CD4-positive, alpha-beta T cell treated with Interleukin-4 for 1 hour (primary cell): ENCODE measurements around the gene ZNF280B.
"Not testable (repeated sequence)": the region's sequence is repeated elsewhere in the genome, so short reads cannot be mapped to it uniquely, and the experiment has no call there.

Experiments used
- DNase-seq, 2 donors: peaks; one replicate each; pipeline ENCODE4 v3.0.0-alpha.2; 2020 to 2022

ZNF280B gene

DNA sequence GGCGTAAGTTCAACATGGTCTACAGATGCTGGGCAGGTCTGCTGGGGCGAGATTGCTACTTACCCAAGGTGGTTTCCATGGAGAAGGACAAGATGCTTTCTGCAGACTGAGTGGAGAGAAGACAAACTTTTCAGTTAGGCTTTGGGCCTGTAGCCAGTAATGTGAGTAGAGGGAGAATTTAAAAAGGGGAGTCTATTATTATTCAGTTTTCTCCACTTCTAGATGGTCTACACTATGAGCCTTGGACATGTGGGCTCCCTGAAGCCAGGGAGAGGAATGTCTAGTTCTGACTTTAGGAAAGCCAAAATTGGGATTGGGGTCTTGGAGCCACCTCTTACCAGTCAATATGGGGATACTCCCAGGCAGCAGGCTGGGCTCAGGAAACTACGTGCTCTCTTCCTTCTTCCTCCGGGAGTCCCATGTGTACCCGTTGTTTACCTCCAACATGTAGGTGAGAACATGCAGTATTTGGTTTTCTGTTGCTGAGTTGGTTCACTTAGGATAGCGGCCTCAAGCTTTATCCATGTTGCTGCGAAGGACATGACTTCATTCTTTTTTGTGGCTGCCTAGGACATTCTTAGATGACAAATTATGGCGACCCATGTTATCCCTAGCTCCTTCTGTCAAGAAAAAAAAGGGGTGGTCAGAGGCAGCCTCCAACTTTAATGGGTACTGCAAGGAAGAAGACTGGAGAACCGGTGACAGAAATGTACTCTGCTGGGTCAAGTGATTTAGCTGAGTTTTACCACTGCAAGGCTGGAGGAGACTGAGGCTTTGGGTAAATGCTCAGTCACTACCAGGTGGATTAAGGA lies 26.3 kb upstream of the ZNF280B start:
- DNase-seq, result no peak

DNA sequence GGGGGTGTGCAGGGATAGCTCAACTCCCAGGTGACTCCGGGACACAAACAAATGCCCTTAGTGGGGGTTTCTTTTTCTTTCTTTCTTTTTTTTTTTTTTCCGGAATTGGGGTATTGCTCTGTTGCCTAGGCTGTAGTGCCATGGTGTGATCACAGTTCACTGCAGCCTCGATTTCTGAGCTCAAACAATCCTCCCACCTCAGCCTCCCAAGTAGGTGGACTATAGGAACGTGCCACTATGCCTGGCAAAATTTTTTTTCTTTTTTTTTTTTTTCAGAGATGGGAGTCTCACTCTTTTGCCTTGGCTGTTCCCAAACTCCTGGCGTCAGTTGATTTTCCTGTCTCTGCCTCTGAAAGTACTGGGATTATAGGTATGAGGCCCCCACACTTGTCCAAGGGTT lies 25.3 kb upstream of the ZNF280B start:
- no peak for DNase-seq

DNA sequence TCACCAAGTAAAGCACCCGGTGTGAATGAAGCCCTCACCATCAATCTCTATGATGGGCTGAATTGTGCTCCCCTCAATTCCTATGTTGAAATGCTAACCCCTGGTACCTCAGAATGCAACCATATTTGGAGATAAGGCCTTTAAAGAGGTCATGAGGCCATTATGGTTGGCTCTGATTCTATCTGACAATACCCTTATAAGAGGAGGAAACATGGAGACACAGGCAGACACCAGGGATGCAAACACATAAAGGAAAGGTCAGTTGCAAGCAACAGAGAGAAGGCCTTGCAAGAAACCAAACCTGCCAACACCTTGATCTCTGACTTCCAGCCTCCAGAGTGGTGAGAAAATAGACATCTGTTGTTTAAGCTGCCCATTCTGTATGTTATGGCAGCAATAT lies 24.9 kb upstream of the ZNF280B start:
- no peak for DNase-seq

DNA sequence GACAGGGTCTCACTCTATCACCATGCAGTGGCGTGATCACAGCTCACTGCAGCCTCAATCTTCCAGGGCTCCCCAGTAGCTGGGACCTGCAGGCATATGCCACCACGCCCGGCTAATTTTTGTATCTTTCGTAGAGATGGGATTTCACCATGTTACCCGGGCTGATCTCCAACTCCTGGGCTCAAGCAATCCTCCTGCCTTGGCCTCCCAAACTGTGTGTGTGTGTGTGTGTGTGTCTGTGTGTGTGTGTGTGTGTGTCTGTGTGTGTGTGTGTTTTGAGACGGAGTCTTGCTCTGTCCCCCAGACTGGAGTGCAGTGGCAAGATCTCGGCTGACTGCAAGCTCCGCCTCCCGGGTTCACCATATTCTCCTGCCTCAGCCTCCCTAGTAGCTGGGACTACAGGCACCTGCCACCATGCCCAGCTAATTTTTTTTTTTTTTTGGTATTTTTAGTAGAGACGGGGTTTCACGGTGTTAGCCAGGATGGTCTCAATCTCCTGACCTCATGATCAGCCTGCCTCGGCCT lies 24.1 kb upstream of the ZNF280B start:
- DNase-seq, result not testable (repeated sequence)

DNA sequence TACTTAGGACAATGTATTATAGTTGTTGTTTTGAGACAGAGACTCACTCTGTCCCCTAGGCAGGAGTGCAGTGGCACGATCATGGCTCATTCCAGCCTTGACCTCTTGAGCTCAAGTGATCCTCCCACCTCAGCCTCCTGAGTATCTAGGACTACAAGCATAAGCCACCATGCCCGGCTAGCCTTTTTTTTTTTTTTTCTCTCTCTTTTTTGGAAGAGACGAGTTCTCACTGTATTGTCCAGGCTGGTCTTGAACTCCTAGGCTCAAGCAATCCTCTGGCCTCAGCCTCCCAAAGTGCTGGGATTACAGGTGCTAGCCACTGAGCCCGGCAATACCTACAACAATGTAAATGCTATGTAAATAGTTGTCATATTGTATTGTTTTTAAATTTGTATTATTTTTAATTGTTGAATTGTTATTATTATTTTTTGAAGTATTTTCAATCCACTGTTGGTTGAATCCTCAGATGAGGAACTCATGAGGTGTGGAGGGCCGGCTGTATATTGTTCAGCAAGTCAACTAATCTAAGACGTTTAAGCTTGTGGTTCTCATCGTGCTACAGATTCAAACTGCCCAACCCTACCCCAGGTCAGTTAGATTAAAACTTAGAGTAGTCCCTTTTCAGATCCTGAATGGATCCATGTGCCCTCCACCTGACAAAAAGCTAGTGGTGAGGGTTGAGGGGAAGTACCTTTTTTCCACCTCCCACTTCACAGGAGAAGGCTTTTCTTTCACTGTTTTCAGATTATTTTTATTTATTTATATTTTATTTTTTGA lies 23.4 kb upstream of the ZNF280B start:
- no peak for DNase-seq

DNA sequence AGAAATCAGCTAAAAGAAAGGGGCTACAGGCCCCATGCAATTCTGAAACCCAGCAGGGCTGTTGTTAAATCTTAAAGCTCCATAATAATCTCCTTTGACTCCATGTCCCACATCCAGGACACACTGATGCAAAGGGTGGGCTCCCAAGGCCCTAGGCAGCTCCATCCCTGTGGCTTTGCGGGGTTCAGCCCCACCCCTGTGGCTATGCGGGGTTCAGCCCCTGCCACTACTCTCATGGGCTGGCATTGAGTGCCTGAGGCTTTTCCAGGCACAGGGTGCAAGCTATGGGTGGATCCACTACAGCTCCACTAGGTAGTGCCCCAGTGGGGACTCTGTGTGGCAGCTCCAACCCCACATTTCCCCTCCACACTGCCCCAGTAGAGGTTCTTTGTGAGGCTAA lies 20.2 kb upstream of the ZNF280B start:
- no peak for DNase-seq

DNA sequence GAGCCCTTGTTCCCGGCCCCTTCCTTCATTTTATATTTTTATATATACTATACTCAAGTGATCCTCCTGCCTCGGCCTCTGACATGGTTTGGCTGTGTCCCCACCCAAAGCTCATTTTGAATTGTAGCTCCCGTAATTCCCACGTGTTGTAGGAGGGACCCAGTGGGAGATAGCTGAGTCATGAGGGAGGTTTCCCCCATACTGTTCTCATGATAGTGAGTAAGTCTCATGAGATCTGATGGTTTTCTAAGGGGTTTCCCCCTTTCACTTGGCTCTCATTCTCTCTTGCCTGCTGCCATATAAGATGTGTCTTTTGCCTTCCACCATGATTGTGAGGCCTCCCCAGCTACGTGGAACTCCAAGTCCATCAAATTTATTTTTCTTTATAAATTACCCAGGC lies 18.8 kb upstream of the ZNF280B start:
- no peak for DNase-seq

DNA sequence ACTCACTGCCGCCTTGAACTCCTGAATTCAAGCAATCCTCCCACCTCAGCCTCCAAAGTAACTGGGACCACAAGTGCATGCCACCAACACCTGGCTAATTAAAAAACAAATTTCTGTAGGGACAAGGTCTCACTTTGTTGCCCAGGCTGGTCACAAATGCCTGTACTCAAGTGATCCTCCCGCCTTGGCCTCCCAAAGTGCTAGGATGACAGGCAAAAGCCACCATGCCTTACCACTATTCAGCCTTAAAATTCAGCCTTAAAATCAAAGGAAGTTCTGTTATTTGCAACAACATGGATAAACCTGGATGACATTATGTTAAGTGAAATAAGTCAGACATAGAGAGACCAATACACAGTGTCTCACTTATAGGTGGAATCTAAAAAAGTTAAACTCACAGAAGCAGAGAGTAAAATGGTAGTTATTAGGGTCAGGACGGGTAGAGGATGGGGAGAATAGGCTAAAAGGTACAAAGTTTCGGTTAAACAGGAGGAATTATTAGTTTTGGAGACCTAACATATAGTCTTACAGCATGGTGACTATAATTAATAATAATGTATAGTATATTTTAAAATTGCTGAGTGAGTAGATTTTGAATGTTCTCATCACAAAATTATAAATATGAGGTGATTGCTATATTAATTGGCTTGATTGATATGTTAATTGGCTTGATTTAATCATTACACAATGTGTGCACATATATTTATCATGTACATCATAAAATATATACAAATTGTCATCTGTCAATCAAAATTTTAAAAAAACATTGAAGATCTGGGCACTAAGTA lies 17.8 kb upstream of the ZNF280B start:
- no peak for DNase-seq

DNA sequence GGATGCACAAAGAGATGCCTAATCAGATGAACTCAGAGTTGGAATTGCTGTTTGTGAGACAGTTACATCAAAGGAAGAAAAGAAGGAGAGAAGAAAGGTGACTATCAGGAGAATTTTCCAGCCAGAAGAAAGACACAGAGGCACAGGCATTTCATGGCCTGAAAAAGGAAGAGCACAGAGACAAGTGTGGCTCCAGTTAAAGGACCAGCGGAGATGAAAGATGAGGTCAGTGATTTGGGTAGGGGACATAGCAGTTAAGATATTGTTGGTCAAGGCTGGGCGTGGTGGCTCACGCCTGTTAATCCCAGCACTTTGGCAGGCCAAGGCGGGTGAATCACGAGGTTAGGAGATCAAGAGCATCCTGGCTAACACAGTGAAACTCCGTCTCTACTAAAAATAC lies 15.0 kb upstream of the ZNF280B start:
- no peak for DNase-seq

DNA sequence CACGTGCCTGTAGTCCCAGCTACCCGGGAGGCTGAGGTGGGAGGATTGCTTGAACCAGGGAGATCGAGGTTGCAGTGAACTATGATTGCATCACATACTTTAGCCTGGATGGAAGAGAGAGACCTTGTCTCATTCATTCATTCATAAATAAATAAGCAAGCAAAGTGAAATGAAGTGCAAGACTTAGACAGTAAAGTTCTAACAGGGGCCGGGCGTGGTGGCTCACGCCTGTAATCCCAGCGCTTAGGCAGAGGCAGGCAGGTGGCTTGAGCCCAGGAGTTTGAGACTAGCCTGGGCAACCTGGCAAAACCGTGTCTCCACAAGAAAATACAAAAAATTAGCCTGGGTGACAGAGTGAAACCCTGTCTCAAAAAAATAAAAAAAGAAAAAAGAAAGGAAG lies 13.1 kb upstream of the ZNF280B start:
- DNase-seq, result no peak

DNA sequence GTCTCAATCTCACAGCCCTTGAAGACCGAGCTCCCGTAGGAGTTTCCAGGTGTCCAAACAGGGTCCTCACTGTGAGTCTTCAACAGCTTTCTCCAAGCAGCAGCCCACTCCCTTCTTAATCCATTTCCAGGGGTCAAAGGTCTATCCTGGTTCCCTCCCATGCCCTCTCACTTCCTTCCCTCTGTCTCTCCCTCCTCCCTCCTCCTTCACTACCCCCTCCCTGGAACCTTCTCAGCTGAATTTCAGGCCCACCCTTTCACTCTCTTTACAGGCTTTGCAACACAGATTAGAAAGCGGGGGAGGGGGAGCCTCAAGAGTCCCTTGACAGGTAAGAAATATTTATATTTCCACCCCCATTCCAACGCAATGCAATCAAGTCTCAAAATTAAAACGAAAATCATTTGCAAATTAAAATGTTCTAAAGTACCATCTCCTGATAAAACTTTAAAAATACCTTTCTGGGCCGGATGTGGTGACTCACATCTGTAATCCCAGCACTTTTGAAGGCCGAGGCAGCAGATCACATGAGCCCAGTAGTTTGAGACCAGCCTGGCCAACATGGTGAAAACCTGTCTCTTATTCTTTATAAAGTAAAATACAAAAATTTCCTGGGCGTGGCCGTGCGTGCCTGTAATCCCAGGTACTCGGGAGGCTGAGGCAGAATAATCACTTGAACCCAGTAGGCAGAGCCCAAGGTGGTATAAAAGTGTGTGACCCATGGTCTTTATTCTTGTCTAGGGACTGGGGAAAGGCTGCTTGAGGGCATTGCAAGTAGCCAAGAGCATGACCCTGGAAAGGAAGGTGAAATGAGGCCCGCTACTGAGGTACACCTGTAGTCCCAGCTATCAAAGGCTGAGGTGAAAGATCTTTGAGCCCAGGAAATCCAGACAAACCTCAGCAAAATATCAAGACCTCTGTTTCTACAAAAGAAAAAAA lies 12.4 kb upstream of the ZNF280B start:
- no peak for DNase-seq

DNA sequence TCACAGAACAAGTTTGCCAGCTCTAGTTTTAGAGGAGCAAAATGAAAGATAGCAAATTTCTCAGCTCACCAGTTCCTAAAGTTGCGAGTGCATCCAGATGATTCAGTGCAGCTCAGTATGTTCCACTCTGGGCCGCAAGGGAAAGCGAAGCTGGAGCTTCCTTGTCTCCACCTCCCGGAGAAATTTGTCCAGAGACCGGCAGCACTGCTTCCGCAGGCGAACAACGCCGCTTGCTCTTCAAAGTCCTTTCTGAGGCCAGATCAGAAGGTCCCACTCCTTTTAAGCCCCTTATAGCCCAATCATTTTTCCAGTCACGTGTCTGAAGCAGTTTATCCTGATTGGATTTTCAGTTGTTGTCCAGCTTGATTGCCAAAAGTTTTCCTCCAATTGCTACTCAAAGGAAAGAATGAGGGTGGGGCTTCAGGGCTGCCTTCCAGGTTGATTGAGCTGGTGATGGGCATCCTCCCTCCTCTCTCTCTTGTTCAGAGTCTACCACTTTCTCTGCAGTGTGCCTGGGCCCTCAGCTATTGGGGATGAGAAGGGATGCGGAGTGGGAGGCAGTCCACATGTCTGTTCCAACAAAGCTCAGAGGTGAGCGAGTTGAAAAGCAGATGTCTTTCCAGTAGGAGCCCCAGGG lies 11.6 kb upstream of the ZNF280B start, which contains the start of gene ZNF280A:
Gene ZNF280A, minus strand, starts transcription at position 251 of the 637 bp plus-strand sequence. CDS start 4,640 bp downstream, outside the sequence.
- DNase-seq, result no peak

DNA sequence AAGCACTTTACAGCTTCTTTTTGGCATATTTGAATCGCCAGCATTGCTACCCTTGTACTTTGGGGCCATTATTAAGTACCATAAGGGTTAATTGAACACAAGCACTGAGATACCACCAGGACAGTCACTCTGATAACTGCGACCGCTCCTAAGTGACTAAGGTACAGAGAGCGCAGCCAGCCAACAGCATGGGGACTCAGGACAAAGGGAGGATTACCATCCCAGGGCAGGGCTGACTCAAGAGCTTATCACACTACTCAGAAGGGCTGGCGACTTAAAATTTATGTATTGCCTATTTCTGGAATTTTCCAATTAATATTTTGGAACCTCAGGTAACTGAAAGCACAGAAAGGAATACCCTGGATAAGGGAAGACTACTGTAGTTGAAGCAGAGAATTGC lies 11.0 kb upstream of the ZNF280B start:
- no peak for DNase-seq

DNA sequence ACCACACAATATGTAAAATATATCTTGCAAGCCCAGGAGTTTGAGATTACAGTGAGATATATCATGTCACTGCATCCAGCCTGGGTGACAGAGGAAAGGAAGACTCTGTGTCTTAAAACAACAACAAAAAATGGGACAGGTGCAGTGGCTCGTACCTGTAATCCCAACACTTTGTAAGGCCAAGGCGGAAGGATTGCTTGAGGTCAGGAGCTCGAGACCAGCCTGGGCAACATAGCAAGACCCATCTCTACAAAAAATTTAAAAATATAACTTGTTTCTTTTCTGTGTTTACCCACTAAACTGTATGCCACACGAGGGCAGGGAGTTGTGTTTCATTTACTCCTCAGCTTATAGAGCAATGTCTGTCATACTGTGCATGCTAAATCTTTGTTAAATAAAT lies 8.4 kb upstream of the ZNF280B start:
- DNase-seq, result no peak

DNA sequence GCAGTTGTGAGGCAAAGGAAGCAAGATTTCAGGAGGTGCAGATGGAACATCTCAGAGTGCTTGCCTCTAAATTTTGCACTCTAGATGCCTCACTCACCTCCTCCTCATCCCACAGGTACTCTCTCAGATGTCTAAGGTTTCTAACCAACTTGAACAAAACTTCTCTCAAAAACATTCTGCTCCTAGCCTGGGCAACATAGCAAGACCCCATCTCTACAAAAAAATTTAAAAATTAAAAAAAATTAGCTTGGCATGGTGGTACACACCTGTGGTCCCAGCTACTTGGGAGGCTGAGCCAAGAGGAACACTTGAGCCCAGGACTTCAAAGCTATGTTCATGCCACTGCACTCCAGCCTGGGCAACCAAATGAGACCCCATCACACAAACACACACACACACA lies 7.3 kb upstream of the ZNF280B start:
- no peak for DNase-seq

DNA sequence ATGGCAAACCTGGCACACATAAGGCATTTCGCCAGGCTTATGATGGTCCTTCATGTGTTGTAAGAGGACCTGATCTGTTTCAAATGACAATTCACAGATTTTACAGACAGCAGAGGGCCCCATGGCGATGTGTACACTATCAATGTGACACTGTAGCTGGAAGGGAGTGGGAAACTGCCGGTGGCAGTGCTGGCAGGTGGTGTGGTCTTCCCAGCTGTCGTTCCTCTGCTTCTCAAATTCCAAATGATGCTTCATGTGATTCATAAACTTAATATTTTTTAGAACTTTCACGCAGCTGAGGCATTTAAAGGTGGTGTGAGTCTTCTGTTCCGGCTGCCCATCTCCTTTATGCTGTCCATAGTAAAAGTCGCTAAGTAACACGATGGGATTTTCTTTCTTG lies 5.9 kb upstream of the ZNF280B start:
- DNase-seq, result not testable (repeated sequence)

DNA sequence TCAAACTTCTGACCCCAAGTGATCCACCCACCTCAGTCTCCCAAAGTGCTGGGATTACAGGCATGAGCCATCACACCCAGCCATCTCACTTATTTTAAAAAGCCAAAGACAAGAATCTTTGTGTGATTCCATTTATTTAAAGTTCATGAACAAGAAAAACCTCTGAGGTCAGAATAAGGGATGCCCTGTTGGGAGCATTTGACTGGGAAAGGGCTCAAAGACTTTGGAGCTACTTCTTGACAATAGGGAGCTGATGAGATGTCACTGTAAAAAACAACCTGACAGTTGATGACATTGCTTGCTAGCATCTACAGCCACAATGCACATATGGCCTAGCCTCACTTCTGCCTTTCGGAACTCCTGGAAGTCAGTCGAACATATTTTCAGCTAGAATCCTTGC lies 5.1 kb upstream of the ZNF280B start:
- no peak for DNase-seq

DNA sequence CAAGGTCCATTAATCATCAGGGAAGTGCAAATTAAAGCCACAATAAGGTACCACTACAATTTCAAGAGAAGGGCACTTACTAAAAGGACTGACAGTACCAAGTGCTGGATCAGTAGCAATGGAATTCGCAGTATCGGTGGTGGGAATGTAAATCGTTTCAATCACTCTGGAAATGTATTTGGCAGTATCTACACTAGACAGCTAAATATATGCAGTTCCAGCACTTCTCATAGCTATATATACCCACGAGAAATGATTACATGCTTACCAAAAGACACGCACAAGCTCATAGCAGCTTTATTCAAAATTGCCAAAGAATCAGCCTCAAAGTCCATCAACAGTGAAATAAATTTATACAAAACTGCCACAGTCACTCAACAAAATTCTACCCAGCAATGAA lies 4.4 kb upstream of the ZNF280B start:
- DNase-seq, result no peak

DNA sequence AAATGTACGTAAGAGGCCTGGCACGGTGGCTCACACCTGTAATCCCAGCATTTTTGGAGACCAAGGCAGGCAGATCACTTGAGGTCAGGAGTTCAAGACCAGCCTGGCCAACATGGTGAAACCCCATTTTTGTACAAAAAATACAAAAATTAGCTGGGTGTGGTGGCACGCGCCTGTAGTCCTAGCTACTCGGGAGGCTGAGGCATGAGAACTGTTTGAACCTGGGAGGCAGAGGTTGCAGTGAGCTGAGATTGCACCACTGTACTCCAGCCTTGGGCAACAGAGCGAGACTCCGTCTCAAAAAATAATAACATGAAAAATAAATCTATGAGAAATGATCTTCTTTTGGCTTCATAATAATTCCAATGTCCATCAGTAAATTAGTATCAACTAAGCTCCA lies 2.3 kb upstream of the ZNF280B start:
- not testable (repeated sequence) for DNase-seq

DNA sequence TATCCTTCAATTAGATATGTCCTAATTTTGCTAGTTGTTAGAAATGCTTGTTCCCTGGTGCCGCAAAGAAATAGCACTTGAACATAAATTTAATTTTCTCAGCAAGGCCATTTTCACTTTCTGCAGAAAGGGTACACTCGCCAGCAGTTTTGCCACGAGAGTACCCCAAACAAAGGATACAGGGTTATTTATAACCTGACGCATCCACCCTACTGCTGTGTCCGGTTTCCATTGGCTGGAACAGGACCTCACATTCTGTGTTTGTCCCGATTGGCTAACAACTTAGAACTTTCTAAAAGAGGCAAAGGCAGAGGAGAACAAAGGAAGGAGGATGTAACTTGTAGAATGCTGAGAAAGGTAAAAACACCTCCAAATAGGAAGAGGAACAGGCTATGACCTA lies 1.4 kb upstream of the ZNF280B start:
- not testable (repeated sequence) for DNase-seq

DNA sequence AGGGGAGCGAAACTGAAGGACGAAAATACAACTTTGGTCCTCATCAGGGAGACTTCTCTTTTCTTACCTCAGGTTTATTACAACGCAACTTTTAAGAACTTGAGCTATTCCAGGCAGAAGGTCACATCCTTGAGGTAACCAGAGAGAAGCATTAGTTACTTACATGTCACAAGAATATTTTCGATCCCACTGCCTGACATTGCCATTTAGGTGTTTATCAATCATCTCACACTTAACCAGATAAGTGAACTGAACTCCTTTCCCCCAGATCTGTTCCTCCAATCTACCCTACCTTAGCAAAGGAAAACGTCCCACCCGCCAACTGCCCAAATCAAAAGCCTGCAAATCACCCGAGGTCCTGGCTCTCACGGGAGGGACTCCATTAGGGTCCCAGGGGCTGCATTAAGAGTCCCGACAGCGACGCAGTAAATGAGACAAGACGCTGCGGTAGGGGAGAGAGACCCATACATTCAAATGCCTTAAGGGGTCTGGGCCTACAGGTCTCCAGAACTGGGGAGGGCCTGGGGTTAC lies 734 bp downstream of the ZNF280B start:
- no peak for DNase-seq
